WTC11 (cell line): Measurements from ENCODE around the gene FRYL. TPM values are rescaled to one million over a fixed set of nuclear protein-coding genes. Genes with fewer than 3 reads are reported as not detected.
A peak's percentile ranks its signal among the peaks of the same experiment; 100 is the strongest.

Source experiments
- ATAC-seq: fragments of 200-7000 bp; cut with Tn5 transposase; 2 replicates; pipeline ENCODE4 v1.10.0; 2021; ENCODE audit warnings: mild to moderate bottlenecking, moderate library complexity
- CTCF ChIA-PET: fragments of 300-600 bp; sonication (Branson Sonifier 250); formaldehyde crosslinking; loops from one replicate; lab custom pipeline; 2021; ENCODE audit warnings: antibody characterized with exemption; lab: Charles Lee
- POLR2A ChIA-PET: fragments of 350-600 bp; sonication (Branson Sonifier 250); formaldehyde crosslinking; loops from one replicate; lab custom pipeline; 2021; ENCODE audit warnings: antibody characterized with exemption; lab: Charles Lee
- DNase-seq: peaks from one replicate; pipeline ENCODE4 v3.0.0; 2021; ENCODE audit warnings: low spot score
- H3K27ac Mint-ChIP-seq: 2 replicates; pipeline ENCODE4 v1.8.0; 2021; ENCODE audit warnings: mixed read lengths
- H3K27me3 Mint-ChIP-seq: 2 replicates; pipeline ENCODE4 v1.8.0; 2021; ENCODE audit warnings: low read depth, mild to moderate bottlenecking, moderate library complexity, mixed read lengths
- H3K36me3 Mint-ChIP-seq: 2 replicates; pipeline ENCODE4 v1.8.0; 2021; ENCODE audit warnings: mixed read lengths
- H3K4me1 Mint-ChIP-seq: 2 replicates; pipeline ENCODE4 v1.8.0; 2022; ENCODE audit warnings: mixed read lengths
- H3K4me3 Mint-ChIP-seq: 2 replicates; pipeline ENCODE4 v1.8.0; 2021; ENCODE audit warnings: mild to moderate bottlenecking, moderate library complexity, mixed read lengths
- H3K9me3 Mint-ChIP-seq: 2 replicates; pipeline ENCODE4 v1.8.0; 2021; ENCODE audit warnings: mixed read lengths
- ELF4 ChIP-seq: sonication (generic); formaldehyde crosslinking; IDR thresholded peaks from 2 replicates; pipeline ENCODE4 v1.8.1; 2022; ENCODE audit warnings: low read depth, mild to moderate bottlenecking, moderate library complexity, missing genetic modification reagents
- FOXK1 ChIP-seq: sonication (generic); formaldehyde crosslinking; IDR thresholded peaks from 2 replicates; pipeline ENCODE4 v1.8.0; 2022; ENCODE audit warnings: mild to moderate bottlenecking, moderate library complexity, missing genetic modification reagents
- HMGA2 ChIP-seq: fragments of 250-450 bp; sonication (Bioruptor Pico); IDR thresholded peaks from 2 replicates; pipeline ENCODE4 v1.4.0; 2021; ENCODE audit warnings: mild to moderate bottlenecking, moderate library complexity
- JAZF1 ChIP-seq: fragments of 250-450 bp; sonication (Bioruptor Pico); IDR thresholded peaks from 2 replicates; pipeline ENCODE4 v1.9.0; 2021; ENCODE audit warnings: moderate library complexity, mild to moderate bottlenecking, inconsistent platforms
- JUN ChIP-seq: sonication (generic); formaldehyde crosslinking; IDR thresholded peaks from 2 replicates; pipeline ENCODE4 v1.8.0; 2023; ENCODE audit warnings: mild to moderate bottlenecking, missing genetic modification reagents
- NFE2L1 ChIP-seq: sonication (generic); formaldehyde crosslinking; IDR thresholded peaks from 2 replicates; pipeline ENCODE4 v1.8.1; 2023; ENCODE audit warnings: missing genetic modification reagents
- total RNA-seq: library from RNA; stranded (reverse); gene quantifications from 3 replicates; pipeline ENCODE4 v1.2.3, GENCODE V29; 2021
- TF ChIP-seq, protein P1 (sequence below): sonication (generic); formaldehyde crosslinking; conservative IDR thresholded peaks from 2 replicates; pipeline ENCODE4 v1.8.1; 2023; ENCODE audit warnings: mild to moderate bottlenecking, low read depth, missing genetic modification reagents, moderate library complexity
- TF ChIP-seq, protein P2 (sequence below): fragments of 250-450 bp; sonication (Bioruptor Pico); IDR thresholded peaks from 2 replicates; pipeline ENCODE4 v1.9.0; 2021; ENCODE audit warnings: moderate library complexity, mild to moderate bottlenecking, inconsistent platforms, borderline replicate concordance
- TF ChIP-seq, protein P3 (sequence below): sonication (generic); formaldehyde crosslinking; IDR thresholded peaks from 2 replicates; pipeline ENCODE4 v1.8.0; 2022; ENCODE audit warnings: mild to moderate bottlenecking, missing genetic modification reagents
- TF ChIP-seq, protein P4 (sequence below): sonication (generic); formaldehyde crosslinking; IDR thresholded peaks from 2 replicates; pipeline ENCODE4 v1.8.1; 2023; ENCODE audit warnings: mild to moderate bottlenecking, missing genetic modification reagents
- TF ChIP-seq, protein P5 (sequence below): sonication (generic); formaldehyde crosslinking; IDR thresholded peaks from 2 replicates; pipeline ENCODE4 v1.8.1; 2022; ENCODE audit warnings: mild to moderate bottlenecking, moderate library complexity, missing genetic modification reagents
- TF ChIP-seq, protein P6 (sequence below): sonication (generic); formaldehyde crosslinking; IDR thresholded peaks from 2 replicates; pipeline ENCODE4 v1.8.1; 2022; ENCODE audit warnings: missing genetic modification reagents, borderline replicate concordance
- TF ChIP-seq, protein P7 (sequence below): sonication (generic); formaldehyde crosslinking; IDR thresholded peaks from 2 replicates; pipeline ENCODE4 v1.8.0; 2022; ENCODE audit warnings: mild to moderate bottlenecking, missing genetic modification reagents
- TF ChIP-seq, protein P8 (sequence below): sonication (generic); formaldehyde crosslinking; IDR thresholded peaks from 2 replicates; pipeline ENCODE4 v1.8.1; 2023; ENCODE audit warnings: mild to moderate bottlenecking, moderate library complexity, missing genetic modification reagents
- TF ChIP-seq, protein P9 (sequence below): sonication (generic); formaldehyde crosslinking; IDR thresholded peaks from 2 replicates; pipeline ENCODE4 v1.8.1; 2022; ENCODE audit warnings: mild to moderate bottlenecking, missing genetic modification reagents, moderate library complexity, borderline replicate concordance
- TF ChIP-seq, protein P10 (sequence below): sonication (generic); formaldehyde crosslinking; IDR thresholded peaks from 2 replicates; pipeline ENCODE4 v1.8.1; 2023; ENCODE audit warnings: mild to moderate bottlenecking, missing genetic modification reagents, borderline replicate concordance

Gene FRYL
- total RNA-seq, 1 experiment from 2014 or later = 38.7 TPM

DNA sequence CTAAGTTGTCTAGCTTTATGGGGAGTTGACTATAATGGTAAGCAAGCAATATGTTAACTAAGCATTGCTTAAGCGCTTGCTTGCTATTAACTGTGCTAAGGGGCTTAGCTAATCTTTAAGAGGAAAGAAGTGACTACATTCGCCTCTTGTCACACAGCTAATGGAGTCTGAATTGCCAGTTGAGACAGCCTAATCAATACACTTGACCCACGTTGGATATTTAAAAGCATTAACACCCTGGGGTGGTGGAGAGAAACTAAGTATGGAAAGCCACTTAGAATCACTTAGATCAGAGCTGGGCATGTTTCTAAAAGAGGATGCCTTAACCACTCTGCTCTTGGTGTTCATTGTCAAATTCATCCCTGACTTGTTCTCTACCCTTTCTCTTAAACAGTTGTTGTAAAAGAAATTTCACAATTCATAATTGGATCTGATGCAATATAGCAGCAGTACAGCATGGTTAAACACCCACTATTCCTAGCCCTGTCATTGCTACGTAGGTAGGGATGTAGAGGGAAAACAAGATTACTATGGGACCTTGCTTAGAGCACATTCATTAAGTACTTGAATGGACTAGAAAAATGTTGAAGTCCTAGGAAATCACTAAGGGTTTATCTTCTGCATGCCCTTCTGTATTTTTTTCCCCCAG, 286.5 kb downstream of the FRYL start (continued):
- TF ChIP-seq, protein P1, sequence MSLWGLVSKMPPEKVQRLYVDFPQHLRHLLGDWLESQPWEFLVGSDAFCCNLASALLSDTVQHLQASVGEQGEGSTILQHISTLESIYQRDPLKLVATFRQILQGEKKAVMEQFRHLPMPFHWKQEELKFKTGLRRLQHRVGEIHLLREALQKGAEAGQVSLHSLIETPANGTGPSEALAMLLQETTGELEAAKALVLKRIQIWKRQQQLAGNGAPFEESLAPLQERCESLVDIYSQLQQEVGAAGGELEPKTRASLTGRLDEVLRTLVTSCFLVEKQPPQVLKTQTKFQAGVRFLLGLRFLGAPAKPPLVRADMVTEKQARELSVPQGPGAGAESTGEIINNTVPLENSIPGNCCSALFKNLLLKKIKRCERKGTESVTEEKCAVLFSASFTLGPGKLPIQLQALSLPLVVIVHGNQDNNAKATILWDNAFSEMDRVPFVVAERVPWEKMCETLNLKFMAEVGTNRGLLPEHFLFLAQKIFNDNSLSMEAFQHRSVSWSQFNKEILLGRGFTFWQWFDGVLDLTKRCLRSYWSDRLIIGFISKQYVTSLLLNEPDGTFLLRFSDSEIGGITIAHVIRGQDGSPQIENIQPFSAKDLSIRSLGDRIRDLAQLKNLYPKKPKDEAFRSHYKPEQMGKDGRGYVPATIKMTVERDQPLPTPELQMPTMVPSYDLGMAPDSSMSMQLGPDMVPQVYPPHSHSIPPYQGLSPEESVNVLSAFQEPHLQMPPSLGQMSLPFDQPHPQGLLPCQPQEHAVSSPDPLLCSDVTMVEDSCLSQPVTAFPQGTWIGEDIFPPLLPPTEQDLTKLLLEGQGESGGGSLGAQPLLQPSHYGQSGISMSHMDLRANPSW (CRISPR knock-in tag) = no peak
- TF ChIP-seq, protein P2, sequence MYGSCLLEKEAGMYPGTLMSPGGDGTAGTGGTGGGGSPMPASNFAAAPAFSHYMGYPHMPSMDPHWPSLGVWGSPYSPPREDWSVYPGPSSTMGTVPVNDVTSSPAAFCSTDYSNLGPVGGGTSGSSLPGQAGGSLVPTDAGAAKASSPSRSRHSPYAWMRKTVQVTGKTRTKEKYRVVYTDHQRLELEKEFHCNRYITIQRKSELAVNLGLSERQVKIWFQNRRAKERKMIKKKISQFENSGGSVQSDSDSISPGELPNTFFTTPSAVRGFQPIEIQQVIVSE = no peak

DNA sequence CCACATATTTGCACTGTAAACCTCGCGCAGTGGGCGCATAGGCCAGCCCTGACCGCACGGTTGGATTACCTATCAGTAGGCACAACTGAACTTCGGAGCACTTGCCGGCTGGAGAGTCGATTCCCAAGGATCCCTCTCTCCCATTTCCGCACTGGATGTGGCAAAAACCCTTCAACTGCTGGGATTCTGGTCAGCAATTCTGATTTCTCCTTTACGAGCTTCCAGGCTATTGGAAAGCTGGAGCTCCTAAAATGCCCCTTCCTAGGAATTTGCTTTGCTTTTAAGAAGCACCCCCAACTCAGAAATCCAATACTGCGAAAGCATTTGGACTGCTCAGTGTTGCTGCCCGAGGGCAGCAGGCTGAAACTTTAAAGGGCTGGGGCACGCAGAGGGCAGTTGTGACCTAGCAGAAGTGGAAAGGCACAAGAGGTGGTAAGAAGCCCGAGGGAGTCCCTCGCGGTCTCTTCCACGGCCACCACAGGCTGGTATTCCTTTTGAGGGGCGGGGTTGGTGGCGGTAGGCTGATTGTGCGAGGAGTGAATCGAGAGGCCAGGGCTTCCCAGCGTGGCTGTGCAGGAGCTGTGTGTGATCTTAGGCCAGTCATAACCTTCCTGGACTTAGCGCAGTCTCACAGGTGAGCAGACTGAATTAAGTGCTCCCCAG, 288.4 kb downstream of the FRYL start:
- H3K27ac Mint-ChIP-seq = no peak overlapping the region
- ChIA-PET CTCF (interaction anchor here (0.5 to 2.2 kb wide), 2 partner anchors 364 to 485 kb away, joined by 3 to 10 read pairs; no protein-coding TSS in a partner anchor), POLR2A (interaction anchor here (0.5 to 0.7 kb wide), 3 partner anchors 13 to 310 kb away, joined by 3 read pairs; no protein-coding TSS in a partner anchor)
- no peaks in the 10 kb centered on the region for H3K9me3 Mint-ChIP-seq
- DNase-seq = peak; percentile 16
- peaks cover 47% of the 10 kb centered on the region for H3K27me3 Mint-ChIP-seq
- peaks cover 13% of the 10 kb centered on the region for H3K4me1 Mint-ChIP-seq
- TF ChIP-seq HMGA2 = no peak
- no peak for TF ChIP-seq ELF4 (CRISPR knock-in tag)
- TF ChIP-seq, protein P3, sequence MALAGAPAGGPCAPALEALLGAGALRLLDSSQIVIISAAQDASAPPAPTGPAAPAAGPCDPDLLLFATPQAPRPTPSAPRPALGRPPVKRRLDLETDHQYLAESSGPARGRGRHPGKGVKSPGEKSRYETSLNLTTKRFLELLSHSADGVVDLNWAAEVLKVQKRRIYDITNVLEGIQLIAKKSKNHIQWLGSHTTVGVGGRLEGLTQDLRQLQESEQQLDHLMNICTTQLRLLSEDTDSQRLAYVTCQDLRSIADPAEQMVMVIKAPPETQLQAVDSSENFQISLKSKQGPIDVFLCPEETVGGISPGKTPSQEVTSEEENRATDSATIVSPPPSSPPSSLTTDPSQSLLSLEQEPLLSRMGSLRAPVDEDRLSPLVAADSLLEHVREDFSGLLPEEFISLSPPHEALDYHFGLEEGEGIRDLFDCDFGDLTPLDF (CRISPR knock-in tag) = no peak
- TF ChIP-seq, protein P4, sequence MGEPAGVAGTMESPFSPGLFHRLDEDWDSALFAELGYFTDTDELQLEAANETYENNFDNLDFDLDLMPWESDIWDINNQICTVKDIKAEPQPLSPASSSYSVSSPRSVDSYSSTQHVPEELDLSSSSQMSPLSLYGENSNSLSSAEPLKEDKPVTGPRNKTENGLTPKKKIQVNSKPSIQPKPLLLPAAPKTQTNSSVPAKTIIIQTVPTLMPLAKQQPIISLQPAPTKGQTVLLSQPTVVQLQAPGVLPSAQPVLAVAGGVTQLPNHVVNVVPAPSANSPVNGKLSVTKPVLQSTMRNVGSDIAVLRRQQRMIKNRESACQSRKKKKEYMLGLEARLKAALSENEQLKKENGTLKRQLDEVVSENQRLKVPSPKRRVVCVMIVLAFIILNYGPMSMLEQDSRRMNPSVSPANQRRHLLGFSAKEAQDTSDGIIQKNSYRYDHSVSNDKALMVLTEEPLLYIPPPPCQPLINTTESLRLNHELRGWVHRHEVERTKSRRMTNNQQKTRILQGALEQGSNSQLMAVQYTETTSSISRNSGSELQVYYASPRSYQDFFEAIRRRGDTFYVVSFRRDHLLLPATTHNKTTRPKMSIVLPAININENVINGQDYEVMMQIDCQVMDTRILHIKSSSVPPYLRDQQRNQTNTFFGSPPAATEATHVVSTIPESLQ = no peak
- no peak for TF ChIP-seq NFE2L1 (CRISPR knock-in tag)
- TF ChIP-seq, protein P5, sequence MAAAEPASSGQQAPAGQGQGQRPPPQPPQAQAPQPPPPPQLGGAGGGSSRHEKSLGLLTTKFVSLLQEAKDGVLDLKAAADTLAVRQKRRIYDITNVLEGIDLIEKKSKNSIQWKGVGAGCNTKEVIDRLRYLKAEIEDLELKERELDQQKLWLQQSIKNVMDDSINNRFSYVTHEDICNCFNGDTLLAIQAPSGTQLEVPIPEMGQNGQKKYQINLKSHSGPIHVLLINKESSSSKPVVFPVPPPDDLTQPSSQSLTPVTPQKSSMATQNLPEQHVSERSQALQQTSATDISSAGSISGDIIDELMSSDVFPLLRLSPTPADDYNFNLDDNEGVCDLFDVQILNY (CRISPR knock-in tag) = no peak
- TF ChIP-seq JAZF1 (CRISPR knock-in tag) = no peak
- TF ChIP-seq FOXK1 (CRISPR knock-in tag) = no peak
- TF ChIP-seq JUN = no peak
- TF ChIP-seq, protein P6, sequence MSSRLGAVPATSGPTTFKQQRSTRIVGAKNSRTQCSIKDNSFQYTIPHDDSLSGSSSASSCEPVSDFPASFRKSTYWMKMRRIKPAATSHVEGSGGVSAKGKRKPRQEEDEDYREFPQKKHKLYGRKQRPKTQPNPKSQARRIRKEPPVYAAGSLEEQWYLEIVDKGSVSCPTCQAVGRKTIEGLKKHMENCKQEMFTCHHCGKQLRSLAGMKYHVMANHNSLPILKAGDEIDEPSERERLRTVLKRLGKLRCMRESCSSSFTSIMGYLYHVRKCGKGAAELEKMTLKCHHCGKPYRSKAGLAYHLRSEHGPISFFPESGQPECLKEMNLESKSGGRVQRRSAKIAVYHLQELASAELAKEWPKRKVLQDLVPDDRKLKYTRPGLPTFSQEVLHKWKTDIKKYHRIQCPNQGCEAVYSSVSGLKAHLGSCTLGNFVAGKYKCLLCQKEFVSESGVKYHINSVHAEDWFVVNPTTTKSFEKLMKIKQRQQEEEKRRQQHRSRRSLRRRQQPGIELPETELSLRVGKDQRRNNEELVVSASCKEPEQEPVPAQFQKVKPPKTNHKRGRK (CRISPR knock-in tag) = no peak
- TF ChIP-seq, protein P7, sequence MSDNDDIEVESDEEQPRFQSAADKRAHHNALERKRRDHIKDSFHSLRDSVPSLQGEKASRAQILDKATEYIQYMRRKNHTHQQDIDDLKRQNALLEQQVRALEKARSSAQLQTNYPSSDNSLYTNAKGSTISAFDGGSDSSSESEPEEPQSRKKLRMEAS = no peak
- TF ChIP-seq, protein P8, sequence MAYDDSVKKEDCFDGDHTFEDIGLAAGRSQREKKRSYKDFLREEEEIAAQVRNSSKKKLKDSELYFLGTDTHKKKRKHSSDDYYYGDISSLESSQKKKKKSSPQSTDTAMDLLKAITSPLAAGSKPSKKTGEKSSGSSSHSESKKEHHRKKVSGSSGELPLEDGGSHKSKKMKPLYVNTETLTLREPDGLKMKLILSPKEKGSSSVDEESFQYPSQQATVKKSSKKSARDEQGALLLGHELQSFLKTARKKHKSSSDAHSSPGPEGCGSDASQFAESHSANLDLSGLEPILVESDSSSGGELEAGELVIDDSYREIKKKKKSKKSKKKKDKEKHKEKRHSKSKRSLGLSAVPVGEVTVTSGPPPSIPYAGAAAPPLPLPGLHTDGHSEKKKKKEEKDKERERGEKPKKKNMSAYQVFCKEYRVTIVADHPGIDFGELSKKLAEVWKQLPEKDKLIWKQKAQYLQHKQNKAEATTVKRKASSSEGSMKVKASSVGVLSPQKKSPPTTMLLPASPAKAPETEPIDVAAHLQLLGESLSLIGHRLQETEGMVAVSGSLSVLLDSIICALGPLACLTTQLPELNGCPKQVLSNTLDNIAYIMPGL (CRISPR knock-in tag) = no peak
- TF ChIP-seq, protein P9, sequence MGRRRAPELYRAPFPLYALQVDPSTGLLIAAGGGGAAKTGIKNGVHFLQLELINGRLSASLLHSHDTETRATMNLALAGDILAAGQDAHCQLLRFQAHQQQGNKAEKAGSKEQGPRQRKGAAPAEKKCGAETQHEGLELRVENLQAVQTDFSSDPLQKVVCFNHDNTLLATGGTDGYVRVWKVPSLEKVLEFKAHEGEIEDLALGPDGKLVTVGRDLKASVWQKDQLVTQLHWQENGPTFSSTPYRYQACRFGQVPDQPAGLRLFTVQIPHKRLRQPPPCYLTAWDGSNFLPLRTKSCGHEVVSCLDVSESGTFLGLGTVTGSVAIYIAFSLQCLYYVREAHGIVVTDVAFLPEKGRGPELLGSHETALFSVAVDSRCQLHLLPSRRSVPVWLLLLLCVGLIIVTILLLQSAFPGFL = no peak
- TF ChIP-seq, protein P10, sequence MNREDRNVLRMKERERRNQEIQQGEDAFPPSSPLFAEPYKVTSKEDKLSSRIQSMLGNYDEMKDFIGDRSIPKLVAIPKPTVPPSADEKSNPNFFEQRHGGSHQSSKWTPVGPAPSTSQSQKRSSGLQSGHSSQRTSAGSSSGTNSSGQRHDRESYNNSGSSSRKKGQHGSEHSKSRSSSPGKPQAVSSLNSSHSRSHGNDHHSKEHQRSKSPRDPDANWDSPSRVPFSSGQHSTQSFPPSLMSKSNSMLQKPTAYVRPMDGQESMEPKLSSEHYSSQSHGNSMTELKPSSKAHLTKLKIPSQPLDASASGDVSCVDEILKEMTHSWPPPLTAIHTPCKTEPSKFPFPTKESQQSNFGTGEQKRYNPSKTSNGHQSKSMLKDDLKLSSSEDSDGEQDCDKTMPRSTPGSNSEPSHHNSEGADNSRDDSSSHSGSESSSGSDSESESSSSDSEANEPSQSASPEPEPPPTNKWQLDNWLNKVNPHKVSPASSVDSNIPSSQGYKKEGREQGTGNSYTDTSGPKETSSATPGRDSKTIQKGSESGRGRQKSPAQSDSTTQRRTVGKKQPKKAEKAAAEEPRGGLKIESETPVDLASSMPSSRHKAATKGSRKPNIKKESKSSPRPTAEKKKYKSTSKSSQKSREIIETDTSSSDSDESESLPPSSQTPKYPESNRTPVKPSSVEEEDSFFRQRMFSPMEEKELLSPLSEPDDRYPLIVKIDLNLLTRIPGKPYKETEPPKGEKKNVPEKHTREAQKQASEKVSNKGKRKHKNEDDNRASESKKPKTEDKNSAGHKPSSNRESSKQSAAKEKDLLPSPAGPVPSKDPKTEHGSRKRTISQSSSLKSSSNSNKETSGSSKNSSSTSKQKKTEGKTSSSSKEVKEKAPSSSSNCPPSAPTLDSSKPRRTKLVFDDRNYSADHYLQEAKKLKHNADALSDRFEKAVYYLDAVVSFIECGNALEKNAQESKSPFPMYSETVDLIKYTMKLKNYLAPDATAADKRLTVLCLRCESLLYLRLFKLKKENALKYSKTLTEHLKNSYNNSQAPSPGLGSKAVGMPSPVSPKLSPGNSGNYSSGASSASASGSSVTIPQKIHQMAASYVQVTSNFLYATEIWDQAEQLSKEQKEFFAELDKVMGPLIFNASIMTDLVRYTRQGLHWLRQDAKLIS (CRISPR knock-in tag) = no peak
- H3K36me3 Mint-ChIP-seq = no peaks in the 10 kb centered on the region
- H3K4me3 Mint-ChIP-seq = peak overlapping the region; percentile 58
- no peak for ATAC-seq
